GM21390 (cell line): ENCODE results near the gene LDB3.

Source experiments
- ATAC-seq: cut with Tn5 transposase; IDR thresholded peaks from one replicate; pipeline ENCODE4 v1.9.1; 2021; ENCODE audit not compliant: unreplicated experiment

LDB3 gene

GRCh38 chr10:86684331-86685097 is 16.2 kb downstream of the LDB3 start:
- ATAC-seq = no peak

GRCh38 chr10:86685416-86685815 is 17.1 kb downstream of the LDB3 start:
- no peak for ATAC-seq

GRCh38 chr10:86685893-86686632 is 17.8 kb downstream of the LDB3 start:
- no peak for ATAC-seq

- no peak for ATAC-seq
Measured at GRCh38 chr10:86686972-86687371, 18.7 kb downstream of the LDB3 start.

- no peak for ATAC-seq
Measured at GRCh38 chr10:86687750-86688149, 19.4 kb downstream of the LDB3 start.

GRCh38 chr10:86688398-86688921 is 20.1 kb downstream of the LDB3 start:
- ATAC-seq = peak; percentile 82

GRCh38 chr10:86689146-86689545 is 20.8 kb downstream of the LDB3 start:
- ATAC-seq = no peak

- no peak for ATAC-seq
Measured at GRCh38 chr10:86690231-86690630, 21.9 kb downstream of the LDB3 start.

GRCh38 chr10:86690657-86691084 is 22.4 kb downstream of the LDB3 start:
- no peak for ATAC-seq

- no peak for ATAC-seq
Measured at GRCh38 chr10:86691333-86692022, 23.2 kb downstream of the LDB3 start.

GRCh38 chr10:86692023-86692514 is 23.8 kb downstream of the LDB3 start:
- ATAC-seq = no peak

- no peak for ATAC-seq
Measured at GRCh38 chr10:86692664-86693063, 24.4 kb downstream of the LDB3 start.

- no peak for ATAC-seq
Measured at GRCh38 chr10:86693275-86693674, 25.0 kb downstream of the LDB3 start.

- ATAC-seq = no peak
Measured at GRCh38 chr10:86693721-86694369, 25.5 kb downstream of the LDB3 start.

GRCh38 chr10:86698207-86698940 is 30.1 kb downstream of the LDB3 start:
- ATAC-seq = no peak

GRCh38 chr10:86699125-86699524 is 30.8 kb downstream of the LDB3 start:
- no peak for ATAC-seq

GRCh38 chr10:86699541-86699940 is 31.2 kb downstream of the LDB3 start:
- ATAC-seq = no peak

GRCh38 chr10:86699991-86700840 is 31.9 kb downstream of the LDB3 start:
- ATAC-seq = no peak
